Endothelial cell of umbilical vein (primary cell): ENCODE measurements around the gene MORC2. TPM values are rescaled to one million over a fixed set of nuclear protein-coding genes. Genes with fewer than 3 reads are reported as not detected.
A peak's percentile ranks its signal among the peaks of the same experiment; 100 is the strongest.

Experiments
- BruUV-seq: library from RNA; stranded (reverse); fragments of 400-500 nt; replicated peaks from 2 replicates; lab custom pipeline; 2021; lab: Mats Ljungman, UMichigan
- CTCF ChIA-PET: fragments of 300-600, 350-600 bp; sonication (Branson Sonifier 250); formaldehyde crosslinking; loops from one replicate; lab custom pipeline; 2021; ENCODE audit warnings: antibody characterized with exemption, inconsistent platforms; lab: Charles Lee
- POLR2A ChIA-PET: fragments of 300-600, 350-600 bp; sonication (Branson Sonifier 250); formaldehyde crosslinking; loops from one replicate; lab custom pipeline; 2021; ENCODE audit warnings: antibody characterized with exemption, inconsistent platforms; lab: Charles Lee
- DNase-seq: peaks from one replicate; pipeline ENCODE4 v3.0.0-alpha.2; 2011; ENCODE audit warnings: low read depth, low spot score
- FAIRE-seq: peaks from 2 replicates; lab custom pipeline; 2011; peaks lifted over from hg19 to GRCh38; lab: Jason Lieb, UNC
- H2AFZ ChIP-seq: 2 replicates; pipeline ENCODE4 v1.6.0; 2012; ENCODE audit warnings: low read depth, low read length, control low read depth, inconsistent platforms
- H3K27ac ChIP-seq: 2 replicates; pipeline ENCODE4 v1.5.1; 2011; ENCODE audit warnings: low read depth, mild to moderate bottlenecking, control low read depth, low read length, moderate library complexity; ENCODE audit not compliant: insufficient read depth
- H3K27me3 ChIP-seq, 2 experiments: 2 replicates each; pipeline versions ENCODE4 v1.6.0 to v1.6.1; 2011; ENCODE audit warnings: low read length in 2 of 2, mixed read lengths in 1 of 2; ENCODE audit not compliant: control insufficient read depth in 2 of 2, insufficient read depth in 2 of 2
- H3K36me3 ChIP-seq, 2 experiments: 2 replicates in 1 of 2; 3 replicates in 1 of 2; pipeline ENCODE4 v1.5.1; 2011; ENCODE audit warnings: low read length in 2 of 2, mild to moderate bottlenecking in 1 of 2, moderate library complexity in 1 of 2; ENCODE audit not compliant: control insufficient read depth in 2 of 2, insufficient read depth in 2 of 2; ENCODE audit errors: extremely low read depth in 1 of 2
- H3K4me1 ChIP-seq: 3 replicates; pipeline ENCODE4 v1.5.1; 2011; ENCODE audit warnings: mild to moderate bottlenecking, low read length; ENCODE audit not compliant: control insufficient read depth, insufficient read depth; ENCODE audit errors: extremely low read depth
- H3K4me2 ChIP-seq: 2 replicates; pipeline ENCODE4 v1.6.1; 2011; ENCODE audit warnings: low read length, control low read depth, mixed read lengths; ENCODE audit not compliant: insufficient read depth
- H3K4me3 ChIP-seq, 3 experiments: fragments of 200-600 bp in 1 of 3; sonication (generic), shearing (Covaris generic) in 1 of 3; replicated peaks in 1 of 3; 2 replicates each; pipeline ENCODE4 v1.5.1; 2011 to 2016; ENCODE audit warnings: control low read depth in 3 of 3, low read length in 3 of 3, mild to moderate bottlenecking in 2 of 3, inconsistent platforms in 1 of 3, low read depth in 1 of 3, moderate library complexity in 1 of 3; ENCODE audit not compliant: insufficient read depth in 1 of 3
- H3K79me2 ChIP-seq: 2 replicates; pipeline ENCODE4 v1.6.0; 2012; ENCODE audit warnings: low read length, inconsistent platforms; ENCODE audit not compliant: control insufficient read depth, insufficient read depth
- H3K9ac ChIP-seq: replicated peaks from 2 replicates; pipeline ENCODE3; 2011; ENCODE audit warnings: low read length, control low read depth; ENCODE audit not compliant: insufficient read depth; ENCODE audit errors: extremely low read depth
- H3K9me1 ChIP-seq: replicated peaks from 3 replicates; pipeline ENCODE4 v1.6.0; 2011; ENCODE audit warnings: mild to moderate bottlenecking, low read length; ENCODE audit not compliant: control insufficient read depth, insufficient read depth; ENCODE audit errors: extremely low read depth
- H3K9me3 ChIP-seq: replicated peaks from 2 replicates; pipeline ENCODE4 v1.5.1; 2012; ENCODE audit warnings: low read length, inconsistent platforms; ENCODE audit not compliant: control insufficient read depth, insufficient read depth
- H4K20me1 ChIP-seq: replicated peaks from 2 replicates; pipeline ENCODE3; 2011; ENCODE audit warnings: mild to moderate bottlenecking, low read length; ENCODE audit not compliant: control insufficient read depth, insufficient read depth; ENCODE audit errors: extremely low read depth
- CTCF ChIP-seq, 2 donors: IDR thresholded peaks; 1 replicate in 1 of 2; 2 replicates in 1 of 2; pipeline ENCODE4 v1.5.1; 2011; ENCODE audit warnings: low read length in 2 of 2, mild to moderate bottlenecking in 2 of 2, moderate library complexity in 2 of 2, control low read depth in 1 of 2, inconsistent platforms in 1 of 2, low read depth in 1 of 2; ENCODE audit not compliant: insufficient read depth in 1 of 2; ENCODE audit errors: extremely low read depth in 1 of 2
- EZH2 ChIP-seq: IDR thresholded peaks from 2 replicates; pipeline ENCODE4 v1.6.1; 2012; ENCODE audit warnings: borderline replicate concordance, low read depth, mild to moderate bottlenecking, moderate library complexity, low read length, inconsistent platforms; ENCODE audit not compliant: severe bottlenecking
- FOS ChIP-seq: IDR thresholded peaks from 2 replicates; pipeline ENCODE4 v1.6.1; 2011; ENCODE audit warnings: mild to moderate bottlenecking, low read length, moderate library complexity, borderline replicate concordance; ENCODE audit not compliant: insufficient read depth
- GATA2 ChIP-seq: IDR thresholded peaks from 2 replicates; pipeline ENCODE4 v1.7.0; 2011; ENCODE audit warnings: low read depth, mild to moderate bottlenecking, moderate library complexity, mixed read lengths, low read length; ENCODE audit not compliant: insufficient read length, insufficient read depth
- JUN ChIP-seq: IDR thresholded peaks from 2 replicates; pipeline ENCODE4 v1.6.1; 2011; ENCODE audit warnings: borderline replicate concordance, low read depth; ENCODE audit not compliant: insufficient read length, insufficient read depth
- MAX ChIP-seq: IDR thresholded peaks from 2 replicates; pipeline ENCODE4 v1.6.1; 2011; ENCODE audit not compliant: insufficient read depth, insufficient read length
- MYC ChIP-seq: IDR thresholded peaks from one replicate; pipeline ENCODE4 v1.6.1; 2011; ENCODE audit warnings: mild to moderate bottlenecking, low read depth, low read length
- POLR2A ChIP-seq: IDR thresholded peaks from 2 replicates; pipeline ENCODE4 v1.6.1; 2012; ENCODE audit warnings: low read depth, mild to moderate bottlenecking, control low read depth, low read length
- POLR2AphosphoS5 ChIP-seq: IDR thresholded peaks from 2 replicates; pipeline ENCODE4 v1.6.1; 2012; ENCODE audit warnings: low read depth, mild to moderate bottlenecking, control low read depth, low read length, moderate library complexity; ENCODE audit not compliant: insufficient read depth
- dilution Hi-C: fragments of 300-500 bp; cut with MboI; formaldehyde crosslinking; loops from one replicate; pipeline ENCODE4 v1.15.0; 2019; ENCODE audit warnings: low sequenced_read_pairs; ENCODE audit not compliant: extremely low pct_ligation_motif_present
- intact Hi-C: fragments of 100-400 bp; cut with micrococcal nuclease; formaldehyde crosslinking; loops from one replicate; pipeline ENCODE4 v1.10.0; 2022
- polyA plus RNA-seq, 4 experiments: library from polyadenylated mRNA; depleted of rRNA in 3 of 4; stranded (reverse) in 3 of 4; unstranded in 1 of 4; fragments of >200 nt; gene quantifications; 2 replicates each; pipeline versions ENCODE4 v1.2.1 to v1.2.3, GENCODE V29; 2011 to 2012; ENCODE audit warnings: missing spikeins in 1 of 4
- total RNA-seq: library from RNA; stranded (reverse); gene quantifications from 2 replicates; pipeline ENCODE4 v1.2.3, GENCODE V29; 2021

The MORC2 gene
- total and polyA plus RNA-seq, 2 donors (not counting 3 experiments of a cell fraction or from before 2014, with no cell fraction given), result 11.6 to 34.7 TPM

GRCh38 chr22:30920407-30920806 is 48.2 kb downstream of the MORC2 start:
- peak; percentile 82 for FAIRE-seq
- intact Hi-C loops, result loop anchor here (1.0 to 5.0 kb wide), 5 partner anchors 54 to 328 kb away; partner anchors contain the start of genes PES1 and SLC35E4
- POLR2A ChIA-PET, result no interaction called here
- Histone ChIP-seq H3K79me2 (no peaks in the 10 kb centered on the region), H2AFZ (no peak overlapping the region), H3K4me3 (no peak overlapping the region), H3K27ac (no peak overlapping the region), H3K9me3 (no peaks in the 10 kb centered on the region), H3K27me3 (no peaks in the 10 kb centered on the region), H3K4me2 (peak overlapping the region; percentile 41), H3K9me1 (no peaks in the 10 kb centered on the region), H4K20me1 (no peaks in the 10 kb centered on the region), H3K4me1 (peaks cover 13% of the 10 kb centered on the region), H3K36me3 (peaks cover 0 to 4% of the 10 kb centered on the region in 2 experiments), H3K9ac (peak overlapping the region; percentile 15)
- dilution Hi-C loops, result no loop called here
- BruUV-seq, result no TSS peak
- peak; percentile 62 for DNase-seq
- CTCF ChIA-PET, result interaction anchor here (0.9 to 7.6 kb wide), 16 partner anchors 11 to 296 kb away, joined by 3 to 231 read pairs (median 6); no protein-coding TSS in a partner anchor
- TF ChIP-seq CTCF (IDR thresholded peaks at IDR 0.05; ENCODE audit: extremely low read depth in 1 of 2, insufficient read depth in 1 of 2, low read depth in 1 of 2, low read length in 2 of 2) (peak; percentile 87 to 88), MAX (no peak)

DNA sequence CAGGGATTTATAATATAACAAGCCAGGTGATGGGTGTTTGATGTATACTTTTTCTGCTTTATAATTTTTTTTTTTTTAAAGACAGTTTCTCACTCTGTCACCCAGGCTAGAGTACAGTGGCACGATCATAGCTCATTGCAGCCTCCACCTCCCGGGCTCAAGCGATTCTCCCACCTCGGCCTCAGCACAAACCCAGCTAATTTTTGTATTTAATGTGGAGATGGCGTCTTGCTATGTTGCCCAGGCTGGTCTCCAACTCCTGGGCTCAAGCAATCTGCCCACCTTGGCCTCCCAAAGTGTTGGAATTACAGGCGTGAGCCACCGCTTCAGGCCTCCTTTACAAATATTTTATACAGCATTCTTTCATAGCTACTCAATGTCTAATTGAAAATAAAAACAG is 48.6 kb downstream of the MORC2 start:
- Histone ChIP-seq H3K79me2 (no peaks in the 10 kb centered on the region), H2AFZ (no peak overlapping the region), H3K4me2 (no peak overlapping the region), H3K4me1 (peaks cover 13% of the 10 kb centered on the region), H3K36me3 (no peaks in the 10 kb centered on the region), H3K9me3 (no peaks in the 10 kb centered on the region), H3K27me3 (no peaks in the 10 kb centered on the region), H3K4me3 (no peak overlapping the region), H3K9ac (no peak overlapping the region), H3K27ac (no peak overlapping the region), H4K20me1 (no peaks in the 10 kb centered on the region), H3K9me1 (no peaks in the 10 kb centered on the region)
- no peak for DNase-seq
- CTCF ChIA-PET, result interaction anchor here (0.6 to 7.6 kb wide), 19 partner anchors 10 to 311 kb away, joined by 3 to 231 read pairs (median 5); no protein-coding TSS in a partner anchor
- FAIRE-seq, result no peak
- POLR2A ChIA-PET, result interaction anchor here (0.6 kb wide), 1 partner anchor 157 kb away, joined by 3 read pairs; no protein-coding TSS in a partner anchor
- intact Hi-C loops, result loop anchor here (1.0 to 5.0 kb wide), 5 partner anchors 53 to 328 kb away; partner anchors contain the start of genes PES1 and SLC35E4
- dilution Hi-C loops, result no loop called here
- TF ChIP-seq JUN (no peak), FOS (no peak), EZH2 (no peak), POLR2A (no peak), GATA2 (no peak), POLR2AphosphoS5 (no peak), CTCF (IDR thresholded peaks at IDR 0.05; ENCODE audit: extremely low read depth in 1 of 2, insufficient read depth in 1 of 2, low read depth in 1 of 2, low read length in 2 of 2) (no peak), MYC (no peak)
- no TSS peak for BruUV-seq
